ENCODE measurements around the gene PET117.

DNA sequence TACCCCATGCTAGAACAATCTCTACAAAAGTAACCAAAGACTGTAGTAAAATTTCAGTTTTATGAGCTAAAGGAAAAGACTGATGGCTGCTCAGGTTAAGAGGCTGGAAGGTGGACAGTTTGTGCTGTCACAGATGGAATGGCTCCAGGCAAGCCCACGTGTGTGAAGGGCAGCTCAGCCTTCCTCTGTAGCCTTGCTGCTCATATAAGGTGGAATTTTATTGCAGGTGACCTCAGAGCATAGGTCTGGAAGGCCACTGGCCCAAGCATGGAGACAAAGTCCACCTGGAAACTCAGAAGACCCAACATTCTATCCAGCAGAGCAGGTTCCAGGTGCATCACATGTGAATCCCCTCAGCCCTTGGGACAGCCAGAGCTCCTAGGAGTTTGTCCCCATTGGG lies 53.6 kb downstream of the PET117 start:
- TF ChIP-seq, protein P1, sequence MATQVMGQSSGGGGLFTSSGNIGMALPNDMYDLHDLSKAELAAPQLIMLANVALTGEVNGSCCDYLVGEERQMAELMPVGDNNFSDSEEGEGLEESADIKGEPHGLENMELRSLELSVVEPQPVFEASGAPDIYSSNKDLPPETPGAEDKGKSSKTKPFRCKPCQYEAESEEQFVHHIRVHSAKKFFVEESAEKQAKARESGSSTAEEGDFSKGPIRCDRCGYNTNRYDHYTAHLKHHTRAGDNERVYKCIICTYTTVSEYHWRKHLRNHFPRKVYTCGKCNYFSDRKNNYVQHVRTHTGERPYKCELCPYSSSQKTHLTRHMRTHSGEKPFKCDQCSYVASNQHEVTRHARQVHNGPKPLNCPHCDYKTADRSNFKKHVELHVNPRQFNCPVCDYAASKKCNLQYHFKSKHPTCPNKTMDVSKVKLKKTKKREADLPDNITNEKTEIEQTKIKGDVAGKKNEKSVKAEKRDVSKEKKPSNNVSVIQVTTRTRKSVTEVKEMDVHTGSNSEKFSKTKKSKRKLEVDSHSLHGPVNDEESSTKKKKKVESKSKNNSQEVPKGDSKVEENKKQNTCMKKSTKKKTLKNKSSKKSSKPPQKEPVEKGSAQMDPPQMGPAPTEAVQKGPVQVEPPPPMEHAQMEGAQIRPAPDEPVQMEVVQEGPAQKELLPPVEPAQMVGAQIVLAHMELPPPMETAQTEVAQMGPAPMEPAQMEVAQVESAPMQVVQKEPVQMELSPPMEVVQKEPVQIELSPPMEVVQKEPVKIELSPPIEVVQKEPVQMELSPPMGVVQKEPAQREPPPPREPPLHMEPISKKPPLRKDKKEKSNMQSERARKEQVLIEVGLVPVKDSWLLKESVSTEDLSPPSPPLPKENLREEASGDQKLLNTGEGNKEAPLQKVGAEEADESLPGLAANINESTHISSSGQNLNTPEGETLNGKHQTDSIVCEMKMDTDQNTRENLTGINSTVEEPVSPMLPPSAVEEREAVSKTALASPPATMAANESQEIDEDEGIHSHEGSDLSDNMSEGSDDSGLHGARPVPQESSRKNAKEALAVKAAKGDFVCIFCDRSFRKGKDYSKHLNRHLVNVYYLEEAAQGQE (IDR thresholded peaks at IDR 0.05; ENCODE audit: insufficient read depth in 1 of 2, low read depth in 2 of 2, low read length in 2 of 2) = no peak
- TF ChIP-seq TAF1 (IDR thresholded peaks at IDR 0.05; ENCODE audit: borderline replicate concordance, insufficient read depth, low read length) (no peak), FOXP2 (optimal IDR thresholded peaks at IDR 0.05; ENCODE audit: borderline replicate concordance, extremely low read depth, extremely low read length, insufficient read depth) (no peak)
